ENCODE measurements around the gene GPR146. TPM values are rescaled to one million over a fixed set of nuclear protein-coding genes. Genes with fewer than 3 reads are reported as not detected.

GPR146 gene
- total RNA-seq, 1 donor from 2014 or later, result 36.1 TPM

- Histone ChIP-seq H3K27ac (no peak overlapping the region), H3K4me3 (no peak overlapping the region), H3K9me3 (no peaks in the 10 kb centered on the region), H3K4me1 (peaks cover 54% of the 10 kb centered on the region), H3K36me3 (no peaks in the 10 kb centered on the region), H3K27me3 (no peaks in the 10 kb centered on the region)
- DNase-seq (ENCODE audit: extremely low spot score in 2 of 2), result no peak
- TF ChIP-seq CTCF (IDR thresholded peaks at IDR 0.05), result no peak
- no peak for TF ChIP-seq POLR2AphosphoS5 (IDR thresholded peaks at IDR 0.05; ENCODE audit: insufficient read depth in 1 of 2, low read depth in 1 of 2)
- TF ChIP-seq POLR2A (IDR thresholded peaks at IDR 0.05), result no peak
- intact Hi-C loops (cut with DNase I), result no loop called here
These were observed 13.3 kb downstream of the GPR146 start for GRCh38 chr7:1057416-1058291.

- no peak for TF ChIP-seq POLR2A (IDR thresholded peaks at IDR 0.05)
- TF ChIP-seq CTCF (IDR thresholded peaks at IDR 0.05), result no peak
- no peak for TF ChIP-seq POLR2AphosphoS5 (IDR thresholded peaks at IDR 0.05; ENCODE audit: insufficient read depth in 1 of 2, low read depth in 1 of 2)
- no peaks in the 10 kb centered on the region for H3K36me3 ChIP-seq
- H3K4me1 ChIP-seq, result peaks cover 60% of the 10 kb centered on the region
- DNase-seq (ENCODE audit: extremely low spot score in 2 of 2), result no peak
- H3K27me3 ChIP-seq, result no peaks in the 10 kb centered on the region
- no peak overlapping the region for H3K4me3 ChIP-seq
- intact Hi-C loops (cut with DNase I), result no loop called here
- no peaks in the 10 kb centered on the region for H3K9me3 ChIP-seq
- no peak overlapping the region for H3K27ac ChIP-seq
These were observed 14.0 kb downstream of the GPR146 start for GRCh38 chr7:1058311-1058710.

GRCh38 chr7:1058821-1059199 is 14.5 kb downstream of the GPR146 start:
- H3K9me3 ChIP-seq, result no peaks in the 10 kb centered on the region
- DNase-seq (ENCODE audit: extremely low spot score in 2 of 2), result no peak
- H3K27ac ChIP-seq, result no peak overlapping the region
- TF ChIP-seq CTCF (IDR thresholded peaks at IDR 0.05), result no peak
- H3K4me3 ChIP-seq, result no peak overlapping the region
- no peaks in the 10 kb centered on the region for H3K36me3 ChIP-seq
- intact Hi-C loops (cut with DNase I), result no loop called here
- no peaks in the 10 kb centered on the region for H3K27me3 ChIP-seq
- H3K4me1 ChIP-seq, result peaks cover 63% of the 10 kb centered on the region

GRCh38 chr7:1059200-1060091 is 15.1 kb downstream of the GPR146 start:
- intact Hi-C loops (cut with DNase I), result no loop called here
- Histone ChIP-seq H3K27ac (no peak overlapping the region), H3K36me3 (no peaks in the 10 kb centered on the region)

More at GRCh38 chr7:1059200-1060091, 15.1 kb downstream of the GPR146 start:
- no peak for DNase-seq (ENCODE audit: extremely low spot score in 2 of 2)
- Histone ChIP-seq H3K9me3 (no peaks in the 10 kb centered on the region), H3K4me3 (no peak overlapping the region), H3K4me1 (peaks cover 57% of the 10 kb centered on the region), H3K27me3 (no peaks in the 10 kb centered on the region)
- no peak for TF ChIP-seq POLR2AphosphoS5 (IDR thresholded peaks at IDR 0.05; ENCODE audit: insufficient read depth in 1 of 2, low read depth in 1 of 2)
- TF ChIP-seq POLR2A (IDR thresholded peaks at IDR 0.05), result no peak
- no peak for TF ChIP-seq CTCF (IDR thresholded peaks at IDR 0.05)
